Measurements from ENCODE around the gene PCNP.
A peak's percentile ranks its signal among the peaks of the same experiment; 100 is the strongest.
"Not testable (repeated sequence)": the region's sequence is repeated elsewhere in the genome, so short reads cannot be mapped to it uniquely, and the experiment has no call there.

The PCNP gene

GRCh38 chr3:101574388-101575112 lies 570 bp downstream of the PCNP start:
- FAIRE-seq (peak; percentile 58), DNase-seq (ENCODE audit: insufficient read length) (peak; percentile 35)
- TF ChIP-seq POLR2AphosphoS5 (IDR thresholded peaks at IDR 0.05; ENCODE audit: low read depth, low read length) (no peak; the same call in 1 of the 2 replicates), POLR2A (IDR thresholded peaks at IDR 0.05; ENCODE audit: low read depth, low read length) (peak; percentile 14; the same call in 1 of the 2 replicates), TAF1 (IDR thresholded peaks at IDR 0.05; ENCODE audit: borderline replicate concordance, low read depth, low read length) (0 out of 2 replicates have a peak, but pooled peaks have one; percentile 25)

- no peak for FAIRE-seq
- TF ChIP-seq POLR2A (IDR thresholded peaks at IDR 0.05; ENCODE audit: low read depth, low read length) (no peak), TAF1 (IDR thresholded peaks at IDR 0.05; ENCODE audit: borderline replicate concordance, low read depth, low read length) (no peak), POLR2AphosphoS5 (IDR thresholded peaks at IDR 0.05; ENCODE audit: low read depth, low read length) (no peak)
- no peak for DNase-seq (ENCODE audit: insufficient read length)
These were observed 3.3 kb downstream of the PCNP start for GRCh38 chr3:101577286-101577685.

GRCh38 chr3:101588616-101589015 lies 14.6 kb downstream of the PCNP start:
- TF ChIP-seq TAF1 (IDR thresholded peaks at IDR 0.05; ENCODE audit: borderline replicate concordance, low read depth, low read length) (no peak), POLR2A (IDR thresholded peaks at IDR 0.05; ENCODE audit: low read depth, low read length) (no peak), POLR2AphosphoS5 (IDR thresholded peaks at IDR 0.05; ENCODE audit: low read depth, low read length) (no peak)
- FAIRE-seq = no peak

DNA sequence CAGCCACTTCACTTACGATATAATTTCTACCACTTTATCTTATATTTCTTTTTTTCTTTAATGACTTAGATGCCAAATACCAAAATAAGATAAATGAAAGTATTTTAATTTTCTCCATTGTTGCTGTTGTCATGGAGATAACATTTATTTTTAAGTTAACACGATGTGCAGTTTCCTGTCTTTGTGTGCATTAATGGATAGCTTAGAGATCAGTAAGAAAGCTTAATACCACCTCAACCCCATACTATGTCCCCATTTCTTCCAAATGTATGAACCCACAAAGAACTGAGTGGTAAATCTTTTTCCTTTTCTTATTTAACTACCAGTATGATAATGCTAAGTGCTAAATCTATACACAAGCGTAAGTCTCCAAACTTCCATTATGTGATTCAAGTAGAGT lies 17.1 kb downstream of the PCNP start:
- DNase-seq (ENCODE audit: insufficient read length) = no peak
- FAIRE-seq = no peak
- no peak for TF ChIP-seq POLR2A (IDR thresholded peaks at IDR 0.05; ENCODE audit: low read depth, low read length)
- no peak for TF ChIP-seq POLR2AphosphoS5 (IDR thresholded peaks at IDR 0.05; ENCODE audit: low read depth, low read length)
- TF ChIP-seq TAF1 (IDR thresholded peaks at IDR 0.05; ENCODE audit: borderline replicate concordance, low read depth, low read length) = no peak

More at GRCh38 chr3:101588616-101589015, 14.6 kb downstream of the PCNP start:
- no peak for DNase-seq (ENCODE audit: insufficient read length)

DNA sequence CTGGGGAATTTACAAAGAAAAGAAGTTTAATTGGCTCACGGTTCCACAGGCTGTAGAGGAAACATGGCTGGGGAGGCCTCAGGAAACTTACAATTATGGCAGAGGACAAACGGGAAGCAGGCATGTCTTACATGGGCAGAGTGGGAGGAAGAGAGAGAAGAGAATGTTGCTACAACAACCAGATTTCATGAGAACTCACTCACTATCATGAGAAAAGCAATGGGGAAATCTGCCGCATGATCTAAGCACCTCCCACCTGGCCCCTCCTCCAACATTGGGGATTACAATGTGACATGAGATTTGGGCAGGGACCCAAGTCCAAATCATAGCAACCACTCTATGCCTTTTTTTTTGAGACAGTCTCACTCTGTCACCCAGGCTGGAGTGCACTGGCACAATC lies 28.8 kb downstream of the PCNP start:
- no peak for DNase-seq (ENCODE audit: insufficient read length)

DNA sequence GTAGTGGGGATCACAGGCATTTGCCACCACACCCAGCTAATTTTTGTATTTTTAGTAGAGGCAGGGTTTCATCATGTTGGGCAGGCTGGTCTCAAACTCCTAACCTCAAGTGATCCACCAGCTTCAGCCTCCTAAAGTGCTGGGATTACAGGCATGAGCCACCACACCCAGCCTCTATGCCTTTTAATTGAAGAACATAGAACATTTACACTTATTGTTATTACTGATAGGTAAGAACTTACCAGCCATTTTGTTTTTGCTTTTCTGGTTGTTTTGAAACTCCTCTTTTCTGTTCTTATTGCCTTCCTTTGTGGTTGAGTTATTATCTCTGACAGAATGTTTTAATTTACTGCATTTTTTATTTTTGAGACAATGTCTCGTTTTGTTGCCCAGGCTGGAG lies 29.2 kb downstream of the PCNP start:
- no peak for TF ChIP-seq POLR2A (IDR thresholded peaks at IDR 0.05; ENCODE audit: low read depth, low read length)
- no peak for TF ChIP-seq TAF1 (IDR thresholded peaks at IDR 0.05; ENCODE audit: borderline replicate concordance, low read depth, low read length)
- TF ChIP-seq POLR2AphosphoS5 (IDR thresholded peaks at IDR 0.05; ENCODE audit: low read depth, low read length) = no peak
- FAIRE-seq = no peak

More for the DNA sequence above, 28.8 kb downstream of the PCNP start:
- TF ChIP-seq POLR2AphosphoS5 (IDR thresholded peaks at IDR 0.05; ENCODE audit: low read depth, low read length) (no peak), POLR2A (IDR thresholded peaks at IDR 0.05; ENCODE audit: low read depth, low read length) (no peak)
- FAIRE-seq = no peak

DNA sequence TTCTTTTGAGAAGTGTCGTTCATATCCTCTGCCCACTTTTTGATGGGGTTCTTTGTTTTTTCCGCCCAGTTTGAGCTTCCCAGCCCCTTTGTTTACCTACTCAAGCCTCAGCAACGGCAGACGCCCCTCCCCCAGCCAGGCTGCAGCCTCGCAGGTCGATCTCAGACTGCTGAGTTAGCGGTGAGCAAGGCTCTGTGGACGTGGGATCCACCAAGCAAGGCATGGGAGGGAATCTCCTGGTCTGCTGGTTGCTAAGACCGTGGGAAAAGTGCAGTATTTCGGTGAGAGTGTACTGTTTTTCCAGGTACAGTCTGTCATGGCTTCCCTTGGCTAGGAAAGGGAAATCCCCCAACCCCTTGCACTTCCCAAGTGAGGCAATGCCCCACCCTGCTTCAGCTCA lies 31.4 kb downstream of the PCNP start:
- not testable (repeated sequence) for DNase-seq (ENCODE audit: insufficient read length); FAIRE-seq

More for the DNA sequence above, 29.2 kb downstream of the PCNP start:
- DNase-seq (ENCODE audit: insufficient read length) = no peak

DNA sequence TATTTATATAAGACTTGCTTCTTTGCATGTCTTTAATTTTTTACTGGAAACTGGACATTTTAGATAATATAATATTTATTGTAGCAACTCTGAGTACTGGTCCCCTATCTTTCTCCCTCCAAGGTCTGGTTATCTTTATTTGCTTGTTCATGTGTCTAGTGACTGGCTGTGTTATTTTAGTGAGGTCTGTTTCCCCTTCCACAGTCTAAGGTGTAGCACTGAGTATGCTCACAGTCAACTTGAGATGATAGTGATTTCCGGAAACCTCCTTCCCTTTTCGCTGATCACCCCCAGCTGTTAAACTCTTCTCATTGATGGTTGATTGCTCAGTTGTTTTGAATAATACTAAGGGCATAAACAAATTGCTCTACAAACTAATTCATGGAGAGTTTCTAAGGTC lies 37.0 kb downstream of the PCNP start:
- DNase-seq (ENCODE audit: insufficient read length) (peak; percentile 21), FAIRE-seq (peak; percentile 64)
- TF ChIP-seq POLR2AphosphoS5 (IDR thresholded peaks at IDR 0.05; ENCODE audit: low read depth, low read length) (no peak), POLR2A (IDR thresholded peaks at IDR 0.05; ENCODE audit: low read depth, low read length) (no peak), TAF1 (IDR thresholded peaks at IDR 0.05; ENCODE audit: borderline replicate concordance, low read depth, low read length) (no peak)

DNA sequence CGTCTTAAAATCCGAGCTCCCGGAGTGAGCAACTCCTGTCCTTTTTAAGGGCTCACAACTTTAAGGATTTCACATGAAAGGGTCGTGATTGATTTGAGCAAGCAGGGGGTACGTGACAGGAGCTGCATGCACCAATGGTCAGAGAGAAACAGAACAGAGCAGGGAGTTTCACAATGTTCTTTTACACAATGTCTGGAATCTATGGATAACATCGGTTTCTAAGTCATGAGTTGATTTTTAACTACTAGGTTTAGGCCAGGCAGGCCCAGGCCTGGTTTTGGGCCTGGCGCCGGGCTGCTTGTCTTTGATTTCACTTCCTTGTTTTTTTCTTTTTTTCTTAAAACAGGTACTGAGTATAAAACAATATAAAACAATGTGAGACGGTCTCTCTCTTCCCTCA lies 39.0 kb downstream of the PCNP start:
- FAIRE-seq; DNase-seq (ENCODE audit: insufficient read length): not testable (repeated sequence)

GRCh38 chr3:101615525-101615924 lies 41.5 kb downstream of the PCNP start:
- FAIRE-seq (no peak), DNase-seq (ENCODE audit: insufficient read length) (no peak)
- TF ChIP-seq TAF1 (IDR thresholded peaks at IDR 0.05; ENCODE audit: borderline replicate concordance, low read depth, low read length) (no peak), POLR2A (IDR thresholded peaks at IDR 0.05; ENCODE audit: low read depth, low read length) (no peak), POLR2AphosphoS5 (IDR thresholded peaks at IDR 0.05; ENCODE audit: low read depth, low read length) (no peak)

DNA sequence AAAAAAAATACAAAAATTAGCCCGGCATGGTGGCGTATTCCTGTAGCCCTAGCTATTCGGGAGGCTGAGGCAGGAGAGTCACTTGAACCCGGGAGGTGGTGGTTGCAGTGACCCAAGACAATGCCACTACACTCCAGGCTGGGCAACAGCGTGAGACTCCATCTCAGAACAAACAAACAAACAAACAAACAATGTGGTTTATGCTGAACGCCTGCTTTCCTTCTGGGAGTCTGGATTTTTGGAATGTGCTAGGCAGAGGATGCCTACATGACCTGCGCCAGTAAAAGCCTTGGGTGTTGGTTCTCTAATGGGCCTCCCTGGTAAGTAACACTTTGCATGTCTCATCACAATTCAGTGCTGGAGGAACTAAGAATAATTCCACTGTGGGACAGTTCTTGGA lies 43.5 kb downstream of the PCNP start:
- TF ChIP-seq POLR2A (IDR thresholded peaks at IDR 0.05; ENCODE audit: low read depth, low read length) = no peak
- no peak for TF ChIP-seq TAF1 (IDR thresholded peaks at IDR 0.05; ENCODE audit: borderline replicate concordance, low read depth, low read length)
- no peak for TF ChIP-seq POLR2AphosphoS5 (IDR thresholded peaks at IDR 0.05; ENCODE audit: low read depth, low read length)
- FAIRE-seq = no peak
- DNase-seq (ENCODE audit: insufficient read length) = no peak

GRCh38 chr3:101618726-101619125 lies 44.7 kb downstream of the PCNP start:
- no peak for FAIRE-seq
- no peak for DNase-seq (ENCODE audit: insufficient read length)
- no peak for TF ChIP-seq POLR2A (IDR thresholded peaks at IDR 0.05; ENCODE audit: low read depth, low read length)
- TF ChIP-seq POLR2AphosphoS5 (IDR thresholded peaks at IDR 0.05; ENCODE audit: low read depth, low read length) = no peak
- TF ChIP-seq TAF1 (IDR thresholded peaks at IDR 0.05; ENCODE audit: borderline replicate concordance, low read depth, low read length) = no peak

GRCh38 chr3:101619734-101620133 lies 45.8 kb downstream of the PCNP start:
- FAIRE-seq = no peak
- TF ChIP-seq POLR2AphosphoS5 (IDR thresholded peaks at IDR 0.05; ENCODE audit: low read depth, low read length) (no peak), POLR2A (IDR thresholded peaks at IDR 0.05; ENCODE audit: low read depth, low read length) (no peak), TAF1 (IDR thresholded peaks at IDR 0.05; ENCODE audit: borderline replicate concordance, low read depth, low read length) (no peak)
- DNase-seq (ENCODE audit: insufficient read length) = no peak
